ENCODE data around the gene SMARCAL1.

DNA sequence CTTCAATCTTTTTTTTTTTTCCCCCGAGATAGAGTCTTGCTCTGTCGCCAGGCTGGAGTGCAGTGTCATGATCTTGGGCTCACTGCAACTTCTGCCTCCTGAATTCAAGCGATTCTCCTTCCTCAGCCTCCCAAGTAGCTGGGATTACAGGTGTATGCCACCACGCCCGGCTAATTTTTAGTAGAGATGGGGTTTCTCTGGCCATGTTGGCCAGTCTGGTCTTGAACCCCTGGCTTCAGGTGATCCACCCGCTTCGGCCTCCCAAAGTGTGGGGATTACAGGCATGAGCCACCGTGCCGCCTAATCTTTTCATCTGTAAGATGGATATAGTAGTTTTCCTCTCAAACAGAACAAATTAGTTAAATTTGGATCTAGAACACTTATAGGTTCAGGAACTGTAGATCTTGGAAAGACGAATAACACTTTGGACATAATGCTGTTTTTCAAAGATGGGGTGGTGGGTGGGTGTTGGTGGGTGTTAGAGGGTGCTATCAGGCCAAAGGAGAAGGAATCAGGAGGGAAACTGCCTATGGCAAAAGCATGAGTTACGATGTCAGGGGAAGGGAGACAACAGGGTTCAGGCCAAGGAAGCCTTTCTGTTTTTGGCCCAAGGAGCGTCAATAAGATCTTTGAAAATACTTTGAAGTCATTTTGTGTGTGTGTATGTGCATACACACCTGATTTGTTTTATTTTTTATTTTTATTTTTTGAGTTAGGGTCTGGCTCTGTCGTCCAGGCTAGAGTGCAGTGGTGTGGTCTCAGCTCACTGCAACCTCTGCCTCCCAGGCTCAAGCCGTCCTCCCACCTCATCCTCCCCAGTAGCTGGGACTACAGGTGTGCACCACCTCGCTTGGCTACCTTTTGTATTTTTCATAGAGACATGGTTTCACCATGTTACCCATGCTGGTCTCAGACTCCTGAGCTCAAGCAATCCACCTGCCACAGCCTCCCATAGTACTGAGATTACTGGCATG is 93.1 kb downstream of the SMARCAL1 start:
- TF ChIP-seq, protein P1, sequence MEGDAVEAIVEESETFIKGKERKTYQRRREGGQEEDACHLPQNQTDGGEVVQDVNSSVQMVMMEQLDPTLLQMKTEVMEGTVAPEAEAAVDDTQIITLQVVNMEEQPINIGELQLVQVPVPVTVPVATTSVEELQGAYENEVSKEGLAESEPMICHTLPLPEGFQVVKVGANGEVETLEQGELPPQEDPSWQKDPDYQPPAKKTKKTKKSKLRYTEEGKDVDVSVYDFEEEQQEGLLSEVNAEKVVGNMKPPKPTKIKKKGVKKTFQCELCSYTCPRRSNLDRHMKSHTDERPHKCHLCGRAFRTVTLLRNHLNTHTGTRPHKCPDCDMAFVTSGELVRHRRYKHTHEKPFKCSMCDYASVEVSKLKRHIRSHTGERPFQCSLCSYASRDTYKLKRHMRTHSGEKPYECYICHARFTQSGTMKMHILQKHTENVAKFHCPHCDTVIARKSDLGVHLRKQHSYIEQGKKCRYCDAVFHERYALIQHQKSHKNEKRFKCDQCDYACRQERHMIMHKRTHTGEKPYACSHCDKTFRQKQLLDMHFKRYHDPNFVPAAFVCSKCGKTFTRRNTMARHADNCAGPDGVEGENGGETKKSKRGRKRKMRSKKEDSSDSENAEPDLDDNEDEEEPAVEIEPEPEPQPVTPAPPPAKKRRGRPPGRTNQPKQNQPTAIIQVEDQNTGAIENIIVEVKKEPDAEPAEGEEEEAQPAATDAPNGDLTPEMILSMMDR (IDR thresholded peaks at IDR 0.05; ENCODE audit: low read depth, low read length, missing input control), result no peak
- TF ChIP-seq, protein P2, sequence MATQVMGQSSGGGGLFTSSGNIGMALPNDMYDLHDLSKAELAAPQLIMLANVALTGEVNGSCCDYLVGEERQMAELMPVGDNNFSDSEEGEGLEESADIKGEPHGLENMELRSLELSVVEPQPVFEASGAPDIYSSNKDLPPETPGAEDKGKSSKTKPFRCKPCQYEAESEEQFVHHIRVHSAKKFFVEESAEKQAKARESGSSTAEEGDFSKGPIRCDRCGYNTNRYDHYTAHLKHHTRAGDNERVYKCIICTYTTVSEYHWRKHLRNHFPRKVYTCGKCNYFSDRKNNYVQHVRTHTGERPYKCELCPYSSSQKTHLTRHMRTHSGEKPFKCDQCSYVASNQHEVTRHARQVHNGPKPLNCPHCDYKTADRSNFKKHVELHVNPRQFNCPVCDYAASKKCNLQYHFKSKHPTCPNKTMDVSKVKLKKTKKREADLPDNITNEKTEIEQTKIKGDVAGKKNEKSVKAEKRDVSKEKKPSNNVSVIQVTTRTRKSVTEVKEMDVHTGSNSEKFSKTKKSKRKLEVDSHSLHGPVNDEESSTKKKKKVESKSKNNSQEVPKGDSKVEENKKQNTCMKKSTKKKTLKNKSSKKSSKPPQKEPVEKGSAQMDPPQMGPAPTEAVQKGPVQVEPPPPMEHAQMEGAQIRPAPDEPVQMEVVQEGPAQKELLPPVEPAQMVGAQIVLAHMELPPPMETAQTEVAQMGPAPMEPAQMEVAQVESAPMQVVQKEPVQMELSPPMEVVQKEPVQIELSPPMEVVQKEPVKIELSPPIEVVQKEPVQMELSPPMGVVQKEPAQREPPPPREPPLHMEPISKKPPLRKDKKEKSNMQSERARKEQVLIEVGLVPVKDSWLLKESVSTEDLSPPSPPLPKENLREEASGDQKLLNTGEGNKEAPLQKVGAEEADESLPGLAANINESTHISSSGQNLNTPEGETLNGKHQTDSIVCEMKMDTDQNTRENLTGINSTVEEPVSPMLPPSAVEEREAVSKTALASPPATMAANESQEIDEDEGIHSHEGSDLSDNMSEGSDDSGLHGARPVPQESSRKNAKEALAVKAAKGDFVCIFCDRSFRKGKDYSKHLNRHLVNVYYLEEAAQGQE (IDR thresholded peaks at IDR 0.05), result no peak

Data from liver (tissue), 2 donors.